DOHH2 (cell line): Measurements from ENCODE around the gene GTF2I.

Experiments used
- CTCF ChIP-seq: fragments of 200-600 bp; sonication (generic); IDR thresholded peaks from one replicate; pipeline ENCODE4 v1.5.1; 2014; ENCODE audit warnings: antibody characterized with exemption, mild to moderate bottlenecking, low read depth, low read length; ENCODE audit not compliant: poor library complexity, severe bottlenecking
- EZH2phosphoT487 ChIP-seq: fragments of 200-600 bp; sonication (generic); IDR thresholded peaks from 2 replicates; pipeline ENCODE4 v1.6.1; 2017; ENCODE audit warnings: borderline replicate concordance, mild to moderate bottlenecking, antibody characterized with exemption, low read length, moderate library complexity, mixed read lengths

DNA sequence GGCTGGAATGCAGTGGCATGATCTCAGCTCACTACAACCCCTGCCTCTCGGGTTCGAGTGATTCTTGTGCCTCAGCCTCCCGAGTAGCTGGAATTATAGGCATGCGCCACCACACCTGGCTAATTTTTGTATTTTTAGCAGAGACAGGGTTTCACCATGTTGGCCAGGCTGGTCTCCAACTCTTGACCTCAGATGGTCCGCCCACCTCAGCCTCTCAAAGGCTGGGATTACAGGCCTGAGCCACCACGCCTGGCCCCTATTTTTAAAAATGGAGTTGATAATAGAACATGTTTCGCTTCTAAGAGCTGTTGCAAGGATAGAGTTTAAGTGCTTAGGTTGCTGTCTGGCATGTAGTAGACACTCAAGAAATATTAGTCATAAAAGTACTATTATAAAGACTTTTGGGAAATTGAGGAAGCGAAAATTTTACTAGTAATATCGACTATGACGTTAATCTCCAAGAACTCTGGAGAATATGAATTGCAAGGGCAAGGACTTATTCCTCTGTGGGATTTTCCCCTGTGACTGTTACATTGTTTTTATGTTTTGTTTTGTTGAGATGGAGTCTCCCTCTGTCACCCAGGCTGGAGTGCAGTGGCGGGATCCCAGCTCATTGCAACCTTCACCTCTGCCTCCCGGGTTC is 7.9 kb downstream of the GTF2I start:
- TF ChIP-seq CTCF (no peak), EZH2phosphoT487 (no peak)
